GM19452 (cell line): Measurements from ENCODE around the gene CTNNA3.

Experiments
- ATAC-seq: cut with Tn5 transposase; IDR thresholded peaks from one replicate; pipeline ENCODE4 v1.9.1; 2021; ENCODE audit not compliant: unreplicated experiment

CTNNA3 gene

DNA sequence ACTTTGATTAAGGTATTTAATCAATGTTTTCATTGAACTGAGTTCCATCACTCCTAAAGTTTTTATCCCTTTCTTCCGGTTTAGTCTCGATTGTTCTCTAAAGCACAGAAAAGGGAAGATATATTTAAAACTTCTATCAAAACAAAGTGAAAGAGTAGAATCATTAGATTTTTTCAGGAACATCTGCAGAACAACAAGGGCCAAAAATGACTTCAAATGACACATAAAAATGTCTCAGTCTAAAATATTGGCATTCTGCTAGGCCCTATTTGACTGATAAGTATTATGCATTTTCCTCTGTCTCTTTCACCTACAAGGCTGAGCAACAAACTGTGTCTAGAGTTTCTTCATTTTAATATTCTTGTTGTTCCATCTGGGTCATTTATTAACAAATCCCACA lies 1669.7 kb downstream of the CTNNA3 start:
- no peak for ATAC-seq

DNA sequence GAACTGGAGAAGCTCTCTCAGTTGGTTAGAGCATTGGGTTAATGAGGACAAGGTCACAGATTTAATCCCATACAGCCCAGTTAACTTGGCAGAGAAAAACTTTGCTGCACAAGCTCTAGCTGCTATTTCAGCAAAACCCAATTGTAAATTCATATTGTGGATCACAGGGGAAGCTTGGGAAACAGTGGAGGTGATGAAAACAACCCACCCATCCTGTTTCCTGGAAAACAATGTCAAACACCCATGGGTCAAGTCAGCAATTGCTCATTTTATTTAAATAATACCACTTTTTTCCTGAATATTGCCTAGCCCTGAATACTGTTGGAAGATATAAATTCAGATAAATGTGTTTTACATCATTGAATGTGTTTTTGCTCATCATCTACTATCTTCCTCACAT lies 1670.8 kb downstream of the CTNNA3 start:
- no peak for ATAC-seq

DNA sequence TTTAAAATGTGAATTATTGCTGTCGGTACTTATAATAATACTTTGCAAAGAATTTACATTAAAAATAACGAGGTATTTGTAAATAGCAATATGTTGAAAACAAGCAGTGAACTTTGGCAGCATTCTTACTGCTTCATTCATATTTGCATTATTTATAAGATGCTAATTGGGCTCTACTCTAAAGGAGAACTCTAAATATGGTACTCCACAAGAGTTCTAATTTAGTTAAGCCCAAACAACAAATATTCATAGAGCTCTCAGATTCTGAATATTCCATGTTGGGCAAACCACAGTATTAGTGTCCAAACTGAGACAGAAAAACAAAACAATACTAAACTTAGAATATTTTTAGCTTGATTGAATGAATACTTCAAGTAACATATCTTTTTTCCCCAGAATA lies 1674.6 kb downstream of the CTNNA3 start:
- ATAC-seq = no peak

DNA sequence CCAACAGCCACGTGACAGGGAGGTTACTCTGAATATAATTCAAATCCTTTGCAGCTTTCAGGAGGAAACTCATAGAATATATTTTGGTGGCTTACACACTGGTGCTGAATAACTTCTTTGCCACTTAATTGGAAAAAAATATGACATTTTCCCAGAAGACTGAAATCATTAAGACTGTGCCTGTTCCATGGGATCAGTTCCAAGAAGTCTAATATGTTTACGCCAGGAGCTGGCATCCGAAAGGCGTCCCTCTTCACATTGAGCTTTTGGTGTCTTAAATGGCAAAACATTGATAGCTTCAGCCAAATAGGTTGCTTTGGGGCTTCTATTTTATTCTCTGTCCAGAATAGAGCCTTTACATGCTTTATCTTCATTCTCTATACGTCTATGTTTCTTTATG lies 1687.8 kb downstream of the CTNNA3 start:
- no peak for ATAC-seq

DNA sequence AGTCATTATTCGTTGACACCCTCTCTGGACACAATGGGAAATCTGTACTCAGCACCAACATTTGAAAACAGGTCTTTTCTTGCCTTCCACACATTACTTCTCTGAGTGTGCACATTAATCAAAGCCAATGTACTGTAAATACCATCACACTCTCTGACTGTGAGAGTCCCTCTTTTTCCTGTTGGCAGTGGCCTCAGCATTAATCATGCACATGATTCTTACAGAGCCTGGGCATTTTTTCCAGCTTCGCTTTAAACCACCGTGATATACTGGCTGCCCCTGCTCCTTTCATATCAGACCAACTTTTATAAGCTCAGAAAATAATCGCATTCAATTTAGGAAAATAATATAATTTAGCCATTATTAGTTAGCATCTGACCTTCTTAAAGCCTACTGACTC lies 1689.6 kb downstream of the CTNNA3 start:
- no peak for ATAC-seq

DNA sequence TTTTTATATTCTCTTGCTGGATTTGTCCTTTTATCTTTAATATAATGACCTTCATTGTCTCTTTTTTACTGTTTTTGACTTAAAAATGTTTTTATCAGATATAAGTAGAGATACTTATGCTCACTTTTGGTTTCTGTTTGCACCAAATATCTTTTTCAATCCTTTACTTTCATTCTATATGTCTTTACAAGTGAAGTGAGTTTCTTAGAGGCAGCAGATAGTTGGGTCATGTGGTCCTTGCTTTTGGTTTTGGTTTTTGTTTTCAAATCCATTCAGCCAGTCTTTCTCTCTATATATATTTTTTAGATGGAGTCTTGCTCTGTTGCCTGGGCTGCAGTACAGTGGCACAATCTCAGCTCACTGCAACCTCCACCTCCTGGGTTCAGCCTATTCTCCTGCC lies 1702.5 kb downstream of the CTNNA3 start:
- ATAC-seq = no peak

DNA sequence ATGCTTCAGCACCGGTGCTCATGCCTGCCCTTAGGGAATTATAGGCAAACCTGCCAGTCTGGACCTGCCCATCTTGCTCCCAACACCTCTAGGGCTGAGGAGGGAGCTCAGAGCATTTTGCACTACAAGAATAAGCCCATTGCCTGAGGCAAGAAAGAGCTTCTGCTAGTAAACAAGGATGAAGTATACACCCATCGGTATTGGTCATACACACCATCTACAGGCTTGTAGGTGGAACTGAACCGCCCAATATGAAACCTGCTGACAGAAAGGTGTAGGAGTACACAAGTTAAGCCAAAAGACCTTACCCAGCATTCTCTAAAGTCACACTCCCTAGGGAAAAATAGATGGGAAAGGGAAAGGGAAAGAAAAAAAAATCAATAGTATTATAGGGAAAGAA lies 1727.1 kb downstream of the CTNNA3 start:
- ATAC-seq = no peak

DNA sequence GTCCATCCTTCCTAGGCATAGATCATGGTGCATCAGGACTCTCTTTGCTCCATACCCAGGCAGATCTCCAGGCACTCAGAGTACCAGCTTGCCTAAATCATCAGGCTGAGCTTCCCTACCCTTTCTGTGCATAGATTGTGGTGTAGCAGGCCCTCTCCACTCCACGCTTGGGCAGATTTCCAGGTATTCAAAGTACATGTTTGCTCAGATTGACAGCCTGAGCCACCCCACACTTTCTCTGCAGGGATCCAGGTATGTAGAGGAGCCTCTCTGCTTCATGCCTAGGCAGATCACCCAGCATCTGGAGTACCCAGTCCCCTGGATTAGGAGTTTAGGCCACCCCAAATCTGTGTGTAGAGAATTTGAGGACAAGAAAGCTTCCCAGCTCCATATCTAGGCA lies 1727.6 kb downstream of the CTNNA3 start:
- ATAC-seq = no peak

DNA sequence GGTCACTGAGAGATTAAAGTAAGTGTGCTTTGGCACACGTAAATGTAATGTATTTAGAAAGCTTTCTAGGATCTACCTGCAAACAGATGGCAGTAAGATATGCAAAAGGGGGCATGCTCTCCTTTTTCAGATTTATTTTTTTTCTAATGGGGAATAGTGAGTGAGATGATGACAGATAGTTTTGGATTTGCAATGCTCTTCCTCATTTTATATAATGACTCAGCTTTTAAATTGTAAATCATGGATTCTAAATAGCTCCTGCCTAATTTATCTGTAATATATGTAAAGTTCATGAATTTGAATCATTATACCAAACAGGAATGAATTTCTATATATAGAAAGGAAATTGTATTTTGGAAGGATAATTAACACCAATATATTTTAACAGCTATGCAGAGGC lies 1731.8 kb downstream of the CTNNA3 start:
- ATAC-seq = no peak

DNA sequence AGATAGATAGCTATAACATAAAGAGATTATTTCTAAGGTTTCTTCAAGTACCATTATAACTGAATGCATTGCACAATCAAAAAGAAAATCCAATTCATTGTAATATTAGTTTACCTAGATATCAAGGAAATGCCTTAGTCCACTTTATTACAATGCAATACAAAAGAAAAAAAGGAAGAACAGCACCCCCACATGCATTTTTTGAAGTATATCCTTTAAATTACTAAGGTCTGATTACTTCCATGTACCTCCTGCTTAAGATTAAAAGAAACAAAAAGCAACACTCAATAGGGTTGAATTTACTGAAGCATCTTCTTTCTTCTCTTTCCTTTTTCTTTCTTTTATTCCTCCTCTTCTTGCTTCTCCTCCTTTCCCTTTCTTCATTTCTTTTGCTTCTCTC lies 1743.9 kb downstream of the CTNNA3 start:
- no peak for ATAC-seq

DNA sequence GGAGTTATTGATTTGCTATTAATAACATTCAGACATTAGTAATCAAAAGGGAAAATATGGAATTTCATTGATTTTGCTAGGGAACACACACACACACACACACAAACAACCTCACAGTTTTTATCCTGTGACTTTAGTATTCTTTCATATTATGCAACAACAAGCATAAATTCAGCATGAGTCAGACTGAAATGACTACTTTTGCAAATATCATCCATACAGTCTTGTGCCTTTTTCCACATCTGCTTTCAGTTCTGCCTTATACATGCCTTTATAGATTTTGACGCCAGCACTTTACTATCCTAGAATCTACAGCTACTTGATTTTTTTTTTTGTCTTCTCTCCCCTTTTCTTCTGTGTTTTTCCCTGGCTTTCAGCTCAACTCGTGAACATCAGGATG lies 1745.9 kb downstream of the CTNNA3 start:
- no peak for ATAC-seq

DNA sequence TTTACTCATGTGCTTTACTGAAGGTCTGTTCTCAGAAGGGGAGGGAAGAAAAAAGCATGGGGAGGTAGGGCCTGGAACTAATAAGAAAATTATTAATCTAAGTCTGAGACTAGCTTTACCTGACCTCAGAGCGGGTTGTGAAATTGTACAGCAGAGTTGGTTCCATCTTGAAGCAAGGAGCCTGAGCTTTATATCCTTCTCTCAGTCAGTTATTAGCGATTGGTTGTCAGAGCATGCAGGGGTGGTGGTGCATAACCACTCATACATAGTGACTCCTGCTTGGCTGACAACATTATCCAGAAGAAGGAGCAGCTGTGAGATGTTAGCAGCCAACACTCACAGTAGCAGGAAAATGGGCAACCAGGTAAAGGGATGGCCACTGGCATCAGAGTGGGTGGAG lies 1746.5 kb downstream of the CTNNA3 start:
- no peak for ATAC-seq

DNA sequence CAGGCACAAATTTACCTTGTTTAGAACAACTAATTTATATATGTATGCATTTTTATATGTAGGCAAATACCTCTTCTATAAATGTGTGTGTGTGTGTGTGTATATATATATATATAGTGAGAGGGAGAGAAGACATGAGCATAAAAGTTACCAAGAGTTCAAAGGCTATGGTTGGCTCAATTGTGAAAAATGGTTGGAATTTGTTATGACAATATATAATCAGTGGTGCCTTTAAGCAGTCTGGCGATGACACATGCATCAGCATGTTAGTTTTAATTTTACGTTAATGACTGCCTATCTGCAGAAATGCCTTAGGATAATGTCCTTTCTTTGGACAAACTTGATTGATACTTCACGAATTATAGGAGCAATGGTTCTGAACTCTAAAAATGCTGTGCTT lies 1750.9 kb downstream of the CTNNA3 start:
- no peak for ATAC-seq

DNA sequence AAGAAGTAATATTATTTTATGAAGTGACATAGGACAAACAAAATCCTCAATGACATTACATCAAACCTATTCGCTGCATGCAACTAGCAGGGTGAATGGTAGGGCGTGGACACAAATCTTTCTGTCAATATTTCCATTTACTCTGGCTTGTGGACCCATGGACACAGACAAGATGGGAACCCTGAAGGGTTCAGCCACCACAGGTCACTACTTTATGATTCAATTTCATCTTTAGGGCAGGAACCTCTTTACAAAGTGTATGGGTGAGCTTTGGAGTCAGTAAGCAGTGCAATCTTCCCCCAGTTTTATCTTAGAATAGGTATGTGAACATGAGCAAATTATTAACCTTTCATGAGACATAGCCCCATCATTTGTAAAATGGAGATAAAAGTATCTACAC lies 1752.5 kb downstream of the CTNNA3 start:
- no peak for ATAC-seq

DNA sequence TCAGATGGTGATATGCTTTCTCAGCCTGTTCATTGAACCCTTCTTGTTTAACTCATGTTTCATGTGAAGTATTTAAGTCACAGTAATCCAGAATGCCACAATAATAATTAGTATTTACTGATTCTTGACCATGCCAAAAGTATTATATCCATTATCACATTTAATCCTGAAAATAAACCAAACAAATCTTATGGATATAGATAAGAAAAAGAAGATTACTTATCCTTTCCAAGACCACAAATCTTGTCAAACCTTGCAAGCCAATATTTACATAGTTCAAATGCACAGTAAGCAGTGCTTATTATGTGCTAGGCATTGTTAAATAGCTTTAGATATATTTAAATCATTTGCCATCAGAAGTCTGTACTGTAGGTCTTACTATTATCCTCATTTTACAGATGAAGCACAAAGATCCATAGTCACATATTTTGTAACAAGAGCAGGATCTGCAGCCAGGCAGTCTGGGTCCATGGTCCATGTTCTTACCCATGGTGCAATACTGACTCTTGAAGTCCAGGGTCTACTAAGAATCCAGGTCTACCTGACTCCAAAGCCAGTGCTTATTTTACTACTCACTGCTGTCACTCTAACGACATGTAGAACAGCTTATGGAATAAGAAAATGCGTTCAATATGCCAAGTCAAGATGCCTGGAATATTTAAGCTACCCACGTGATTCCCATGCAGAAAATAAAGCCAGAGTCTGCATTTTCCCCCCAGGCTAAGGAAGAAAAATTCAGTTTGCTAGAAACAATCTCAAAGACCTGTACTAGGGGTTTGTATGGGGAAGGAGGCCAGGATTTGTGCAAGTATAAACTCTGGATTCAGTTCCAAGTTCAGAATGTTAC lies 1755.0 kb downstream of the CTNNA3 start:
- ATAC-seq = no peak

DNA sequence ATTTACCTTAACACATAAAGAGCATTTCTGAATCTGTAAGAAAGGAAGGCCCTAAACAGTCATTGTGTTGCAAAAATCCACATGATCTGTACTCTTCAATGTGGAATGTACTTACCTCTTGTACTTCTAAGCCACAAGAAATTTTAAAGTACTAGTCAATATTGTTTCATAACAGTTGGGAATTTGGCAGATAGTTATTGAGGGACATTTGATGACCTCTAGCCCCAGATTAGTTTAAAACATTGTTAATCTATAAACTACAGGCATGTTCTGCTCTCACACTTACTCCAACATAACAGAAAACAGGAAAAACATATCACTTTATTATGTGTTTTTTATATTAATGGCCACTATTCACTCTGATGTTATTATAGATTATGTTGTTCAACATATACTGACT lies 1755.9 kb downstream of the CTNNA3 start:
- ATAC-seq = no peak

DNA sequence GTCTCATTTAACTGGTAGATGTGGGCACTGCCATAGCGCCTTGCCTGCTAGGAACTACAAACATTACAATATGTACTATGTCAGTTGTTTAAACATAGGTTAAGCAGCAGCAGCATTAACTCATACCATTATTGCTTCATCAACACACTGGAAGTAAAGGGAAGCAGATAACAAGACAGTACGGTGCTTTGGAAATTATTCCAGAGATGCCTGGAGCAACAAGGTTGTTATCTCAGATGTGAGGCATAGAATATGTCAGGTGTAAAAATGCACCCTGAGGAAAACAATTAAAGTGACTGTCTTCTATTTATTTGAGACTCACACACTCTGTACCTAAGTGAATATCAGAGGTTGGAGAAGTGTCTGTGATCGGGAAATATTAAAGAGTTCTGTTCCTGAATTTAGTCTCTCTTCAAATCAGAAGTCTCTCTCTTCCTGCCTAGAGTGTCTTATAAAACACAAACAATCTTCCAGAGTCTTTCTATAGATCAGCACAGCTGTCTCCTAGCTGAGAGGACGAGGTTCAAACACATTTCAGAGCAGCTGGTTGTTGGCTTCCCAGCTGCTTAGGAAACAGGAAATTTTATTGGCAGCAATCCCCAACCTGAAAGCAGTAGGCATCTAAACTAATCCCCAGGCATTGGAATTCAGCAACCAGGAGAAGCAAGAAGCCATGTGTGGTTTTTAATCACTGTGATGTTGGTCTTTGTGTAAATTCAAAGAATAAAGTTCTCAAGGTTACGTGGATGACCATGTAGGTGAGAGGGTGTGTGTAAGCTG lies 1764.5 kb downstream of the CTNNA3 start:
- ATAC-seq = no peak

DNA sequence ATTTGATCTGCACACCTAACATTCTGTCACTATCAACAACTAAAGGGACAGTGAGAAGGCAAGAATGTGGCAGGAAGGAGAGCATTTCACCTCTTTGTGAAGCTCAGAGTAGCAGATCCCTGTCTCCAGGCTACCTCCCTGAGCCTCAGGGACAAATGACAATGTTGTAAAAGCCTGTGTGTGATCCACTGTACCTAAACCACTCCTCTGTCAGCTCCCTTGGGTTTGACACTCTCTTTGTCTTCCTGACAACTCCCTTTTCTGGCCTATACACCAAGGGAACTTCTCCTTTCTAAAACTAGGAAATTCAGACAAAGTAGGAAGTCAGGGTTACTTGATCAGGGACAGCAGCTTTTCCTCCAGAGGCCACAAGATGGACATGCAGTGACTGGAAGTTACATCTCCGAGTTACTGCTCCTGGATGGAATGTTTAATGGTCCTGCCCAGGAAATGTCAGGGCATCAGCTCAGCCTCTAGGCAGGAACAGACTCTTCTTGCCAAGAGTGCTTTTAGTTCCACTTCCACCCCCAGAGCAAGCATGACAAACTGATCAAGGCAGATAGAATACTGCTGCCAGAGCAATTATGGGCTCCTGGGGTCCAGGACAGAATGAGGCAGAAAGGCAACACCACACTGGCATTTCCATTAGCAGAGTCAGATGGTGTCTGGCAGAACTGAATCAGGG lies 1784.7 kb downstream of the CTNNA3 start:
- no peak for ATAC-seq

DNA sequence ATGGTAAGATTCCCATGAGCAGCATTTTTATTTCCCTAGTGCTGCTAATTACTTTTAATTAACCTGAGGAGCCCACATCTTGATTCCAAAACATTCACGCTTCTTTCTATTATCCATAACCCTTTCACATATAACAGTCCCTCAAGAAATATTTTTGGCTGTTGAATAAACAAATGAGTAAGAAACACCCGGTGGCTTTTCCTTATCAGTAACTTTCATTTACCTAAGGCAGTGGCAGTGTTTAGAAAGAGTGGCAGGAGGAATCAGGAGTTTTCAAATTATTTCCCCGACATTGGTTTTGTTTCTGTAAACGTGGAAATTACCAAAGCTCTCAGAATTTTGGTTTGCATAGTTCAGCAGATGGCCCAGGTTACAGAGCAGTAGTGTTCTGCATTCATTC lies 1785.8 kb downstream of the CTNNA3 start:
- no peak for ATAC-seq

DNA sequence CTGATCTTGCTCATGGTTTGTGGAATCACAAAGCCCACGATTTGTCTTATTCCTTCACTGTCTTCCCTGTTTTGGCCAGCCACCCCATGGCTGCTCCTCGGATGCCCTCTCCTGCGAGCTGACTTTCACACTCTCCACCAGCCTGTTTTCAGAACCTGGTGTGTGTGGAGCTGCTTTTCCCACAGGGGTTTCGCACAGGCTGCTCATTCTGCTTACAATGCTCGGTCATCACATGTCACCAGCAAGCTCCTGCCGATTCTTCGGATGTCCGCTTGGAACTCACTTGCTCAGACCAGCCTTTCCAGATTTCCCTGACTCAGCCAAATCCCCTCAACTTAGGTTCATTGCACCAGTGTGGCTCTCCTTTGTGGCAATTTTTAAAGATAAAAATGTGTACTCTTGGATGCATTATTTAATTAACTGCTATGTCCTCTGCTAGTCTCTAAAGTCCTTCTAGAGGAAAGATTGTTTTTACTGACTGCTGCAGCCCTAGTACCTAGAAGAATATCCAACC lies 1788.7 kb downstream of the CTNNA3 start:
- ATAC-seq = no peak

DNA sequence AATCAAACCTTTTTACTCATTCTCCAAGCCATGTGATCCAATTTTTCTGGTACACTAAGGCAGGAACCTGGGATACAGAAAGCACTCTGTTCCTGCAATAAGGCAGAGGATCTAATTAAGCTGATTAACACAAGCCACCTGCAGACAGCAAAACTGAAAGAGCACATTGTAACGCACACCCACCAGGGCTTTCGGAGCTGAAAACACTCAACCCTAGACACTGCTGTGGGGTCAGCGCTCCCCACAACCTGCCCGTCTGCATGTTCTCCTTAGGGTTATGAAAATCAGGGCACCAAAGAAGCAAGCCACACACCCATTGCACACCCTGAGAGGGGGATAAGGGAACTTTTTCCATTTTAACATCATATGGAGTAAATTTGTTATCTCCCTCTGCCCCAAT lies 1792.4 kb downstream of the CTNNA3 start:
- no peak for ATAC-seq

DNA sequence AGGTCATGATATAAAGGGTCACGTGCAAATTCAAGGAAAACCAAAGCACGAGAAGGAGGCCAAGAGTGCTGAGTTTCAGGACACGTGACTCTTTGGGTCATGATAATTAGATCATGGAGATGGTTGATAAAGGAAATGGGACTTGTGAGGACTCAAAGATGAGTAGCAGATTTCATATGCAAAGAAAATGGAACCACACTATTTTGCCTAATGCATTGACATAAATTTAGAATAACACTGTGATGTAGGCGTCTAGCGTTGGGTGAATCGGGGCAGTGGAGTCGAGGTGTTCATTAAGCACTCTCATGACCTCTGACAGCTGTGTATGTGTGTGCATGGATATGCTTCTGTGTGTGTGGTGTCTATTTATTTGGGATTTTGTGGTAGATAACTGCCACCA lies 1795.7 kb downstream of the CTNNA3 start:
- no peak for ATAC-seq
